GM21367 (cell line): ENCODE results near the gene PLXNC1.

ENCODE experiments used
- ATAC-seq: cut with Tn5 transposase; IDR thresholded peaks from one replicate; pipeline ENCODE4 v1.9.1; 2021; ENCODE audit not compliant: unreplicated experiment

Gene PLXNC1

GRCh38 chr12:94327809-94328208 is 179.4 kb downstream of the PLXNC1 start:
- ATAC-seq: no peak

- ATAC-seq: no peak
Observed at GRCh38 chr12:94329366-94329765, 181.0 kb downstream of the PLXNC1 start.

GRCh38 chr12:94333396-94333795 is 185.0 kb downstream of the PLXNC1 start:
- ATAC-seq: no peak

GRCh38 chr12:94336211-94336925 is 188.0 kb downstream of the PLXNC1 start:
- no peak for ATAC-seq

- no peak for ATAC-seq
Observed at GRCh38 chr12:94338006-94338794, 189.8 kb downstream of the PLXNC1 start.

- no peak for ATAC-seq
Observed at GRCh38 chr12:94340573-94340972, 192.2 kb downstream of the PLXNC1 start.

GRCh38 chr12:94353130-94353529 is 204.8 kb downstream of the PLXNC1 start:
- ATAC-seq: no peak
